NCI-H774 (cell line): ENCODE results near the gene NEXN.
"Not testable (repeated sequence)": the region's sequence is repeated elsewhere in the genome, so short reads cannot be mapped to it uniquely, and the experiment has no call there.

Experiments
- DNase-seq: peaks from one replicate; lab custom pipeline; 2025; lab: John Stamatoyannopoulos, UW

The NEXN gene

DNA sequence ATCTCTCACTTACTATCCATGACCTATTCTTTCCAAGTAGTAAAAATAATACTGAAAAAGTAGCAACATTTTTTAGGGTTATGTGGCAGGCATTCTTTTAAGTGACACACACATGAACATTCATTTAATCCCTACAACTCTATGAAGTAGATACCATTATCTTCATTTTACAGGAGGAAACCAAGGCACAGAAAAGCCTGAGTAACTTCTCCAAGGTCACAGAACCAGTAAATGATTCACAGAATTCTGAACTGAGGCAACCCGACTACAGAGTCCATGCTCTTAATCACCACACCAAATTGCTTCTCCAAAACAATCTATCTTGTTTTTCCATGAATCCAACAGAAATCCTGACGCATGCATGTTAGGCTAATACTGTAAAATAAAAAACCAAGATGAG is 73.0 kb downstream of the NEXN start:
- DNase-seq, result no peak

GRCh38 chr1:77966291-77966690 is 77.9 kb downstream of the NEXN start:
- no peak for DNase-seq

DNA sequence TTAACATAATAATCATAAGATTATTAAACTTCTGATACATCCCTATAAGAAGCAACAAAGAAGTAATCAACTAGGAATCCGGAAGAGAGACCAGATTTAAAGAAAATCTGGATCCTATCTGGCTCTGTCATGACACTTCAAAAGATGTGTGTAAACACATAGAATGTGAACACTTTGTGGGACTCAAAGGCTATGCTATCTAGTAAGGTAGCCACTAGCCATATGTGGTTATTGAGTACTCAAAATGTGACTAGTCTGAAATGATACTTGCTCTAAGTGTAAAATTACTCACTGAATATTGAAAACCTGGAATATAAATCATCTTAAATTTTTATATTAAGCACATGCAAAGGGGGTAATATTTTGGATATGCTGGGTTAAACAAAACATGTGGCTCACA is 81.8 kb downstream of the NEXN start:
- DNase-seq, result no peak

DNA sequence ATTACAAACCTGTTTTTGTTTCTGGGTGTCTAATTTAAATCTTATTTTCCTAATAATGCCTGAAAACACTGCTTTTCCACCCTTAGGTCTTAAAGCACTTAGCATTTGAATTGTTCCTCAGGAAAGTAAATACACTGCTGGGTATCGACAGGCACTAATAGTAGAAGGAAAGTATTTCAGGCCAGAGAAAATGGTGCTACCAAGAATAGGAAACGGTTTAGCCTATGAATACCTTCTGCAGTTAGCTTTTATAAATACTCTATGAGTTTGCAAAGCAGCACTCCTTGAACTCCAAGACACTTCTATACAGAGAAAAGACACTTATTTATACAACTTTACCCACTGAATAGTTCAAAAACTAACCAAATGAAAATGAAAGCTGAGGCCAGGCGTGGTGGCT is 83.7 kb downstream of the NEXN start:
- no peak for DNase-seq

DNA sequence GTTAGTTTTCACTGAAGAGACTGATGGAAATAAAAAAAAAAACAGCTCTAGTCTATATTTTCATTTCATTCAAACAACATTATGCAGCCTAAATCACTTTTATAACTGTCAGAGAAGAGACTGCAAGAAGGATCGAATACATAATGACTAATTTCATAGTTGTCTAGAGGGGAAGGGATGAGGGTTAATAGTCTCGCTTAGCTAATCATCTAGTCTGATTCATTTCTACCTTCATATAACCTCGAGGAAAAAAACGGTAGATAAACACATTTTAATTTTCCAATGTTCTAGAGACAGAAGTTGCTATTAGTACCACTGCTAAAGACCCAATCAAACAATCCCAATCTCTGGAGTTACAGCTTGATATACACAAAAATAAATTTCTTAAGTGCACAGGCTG is 87.0 kb downstream of the NEXN start:
- no peak for DNase-seq

DNA sequence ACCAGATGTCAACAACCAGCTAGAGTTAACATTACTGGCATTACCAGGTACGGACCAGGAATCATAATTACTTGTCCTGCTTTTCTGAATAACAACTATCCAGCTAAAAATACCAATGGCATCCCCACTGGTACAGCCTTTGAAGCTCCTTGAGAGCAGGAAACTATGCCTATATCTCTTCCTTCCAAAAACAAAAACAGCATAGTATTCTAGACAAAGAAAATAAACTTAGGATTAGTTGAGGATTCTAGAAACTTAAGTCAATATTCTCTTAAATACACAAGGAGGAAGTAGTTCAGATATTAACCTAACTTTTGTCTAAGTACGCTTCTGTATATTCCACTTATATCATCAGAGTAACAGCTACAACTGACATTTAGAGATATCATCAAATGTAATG is 87.5 kb downstream of the NEXN start:
- no peak for DNase-seq

- no peak for DNase-seq
Measured at GRCh38 chr1:77976433-77977076, 88.1 kb downstream of the NEXN start.

- no peak for DNase-seq
Measured at GRCh38 chr1:77977989-77978292, 89.5 kb downstream of the NEXN start.

DNA sequence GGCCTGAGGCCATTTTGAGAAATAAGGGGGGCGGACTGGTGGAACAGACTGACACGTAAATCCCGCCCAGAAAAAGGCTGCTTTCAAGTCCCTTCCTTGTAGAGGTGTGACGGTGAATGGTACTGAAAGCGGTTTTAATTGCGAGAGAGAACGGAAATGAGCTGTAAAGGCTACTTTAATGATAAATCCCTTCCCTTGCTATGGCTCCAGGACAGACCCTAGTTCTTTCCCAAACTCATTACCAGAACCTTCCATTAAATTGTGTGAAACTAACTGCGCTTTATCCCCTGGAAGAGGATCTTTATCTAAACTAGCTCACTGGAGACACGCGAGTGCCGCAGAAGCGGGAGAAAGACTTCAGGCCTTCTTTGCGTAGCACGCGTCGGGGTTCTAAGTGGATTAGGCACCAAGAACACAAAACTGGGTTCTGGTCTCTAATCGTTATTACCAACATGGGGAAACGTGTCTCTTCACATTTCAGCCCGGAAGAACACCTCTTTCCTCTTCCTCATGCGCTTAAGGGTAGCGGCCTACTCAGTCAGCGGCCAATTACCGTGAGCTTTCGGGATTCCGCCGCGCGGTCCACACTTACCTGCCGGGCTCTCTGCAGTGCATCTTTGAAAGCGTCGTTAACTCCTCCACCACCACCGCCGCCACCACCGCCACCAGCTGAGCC is 90.0 kb downstream of the NEXN start:
- peak; percentile 82 for DNase-seq

DNA sequence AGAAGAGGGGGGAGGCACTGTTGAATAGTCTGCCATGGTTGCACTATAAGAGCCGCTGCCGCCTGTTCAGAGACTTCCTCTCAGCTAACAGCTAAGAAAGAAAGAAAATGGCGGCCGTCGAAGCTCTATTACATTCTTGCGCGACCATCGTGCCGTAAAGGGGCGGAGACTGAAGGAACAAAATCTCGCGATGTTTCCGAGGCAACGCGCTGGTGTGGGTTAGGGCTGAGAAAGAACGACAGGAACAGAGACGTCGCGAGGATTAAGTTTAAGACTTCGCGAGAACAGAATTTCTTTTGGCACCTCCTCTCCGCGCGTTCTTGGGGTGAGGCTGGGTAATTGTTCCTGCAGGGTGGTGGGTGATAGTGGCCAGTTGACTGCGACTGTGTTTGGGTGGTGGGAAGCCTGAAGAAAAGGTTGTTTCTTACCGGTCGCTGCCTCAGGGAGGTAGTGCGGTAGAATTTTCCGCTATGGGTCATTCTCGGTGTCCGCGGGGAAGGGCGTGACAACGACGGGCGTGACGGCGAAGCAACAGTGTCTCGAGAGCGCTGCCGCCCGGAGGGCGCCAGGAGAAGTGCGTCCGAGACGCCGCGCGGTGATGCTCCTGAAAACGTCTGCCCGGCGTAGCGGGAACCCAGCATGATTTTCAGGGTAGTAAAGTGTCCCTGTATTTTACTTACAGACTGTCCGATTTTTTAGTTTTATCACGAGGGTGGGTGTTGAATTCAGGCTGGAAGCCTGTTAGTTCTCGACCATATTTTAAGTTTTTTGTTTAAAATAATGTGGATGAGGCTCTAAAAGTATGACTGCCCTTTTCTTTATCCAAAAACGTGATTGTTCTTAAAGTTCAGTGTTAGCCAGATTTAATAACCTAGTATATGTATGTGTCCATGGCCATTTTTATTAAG is 90.8 kb downstream of the NEXN start, which contains the start of gene FUBP1:
TSS of gene FUBP1 (minus strand) at position 104 of the 908 bp plus-strand sequence. CDS start at position 36, 68 bp downstream.
- peak; percentile 97 for DNase-seq

DNA sequence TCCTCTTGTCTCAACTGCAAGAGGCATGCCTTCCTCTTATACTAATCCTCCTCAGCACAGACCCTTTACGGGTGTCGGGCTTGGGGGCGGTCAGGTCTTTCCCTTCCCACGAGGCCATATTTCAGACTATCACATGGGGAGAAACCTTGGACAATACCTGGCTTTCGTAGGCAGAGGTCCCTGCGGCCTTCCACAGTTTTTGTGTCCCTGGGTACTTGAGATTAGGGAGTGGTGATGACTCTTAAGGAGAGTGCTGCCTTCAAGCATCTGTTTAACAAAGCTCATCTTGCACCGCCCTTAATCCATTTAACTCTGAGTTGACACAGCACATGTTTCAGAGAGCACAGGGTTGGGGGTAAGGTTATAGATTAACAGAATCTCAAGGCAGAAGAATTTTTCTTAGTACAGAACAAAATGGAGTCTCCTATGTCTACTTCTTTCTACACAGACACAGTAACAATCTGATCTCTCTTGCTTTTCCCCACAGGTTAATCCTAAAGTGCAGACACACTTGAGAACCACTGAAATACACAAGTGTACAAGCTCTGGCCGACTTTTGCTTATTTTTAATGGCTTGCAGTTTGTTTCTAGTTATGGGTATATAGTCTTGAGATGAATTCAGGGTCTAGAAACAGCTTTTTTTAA is 95.0 kb downstream of the NEXN start:
- DNase-seq, result not testable (repeated sequence)

DNA sequence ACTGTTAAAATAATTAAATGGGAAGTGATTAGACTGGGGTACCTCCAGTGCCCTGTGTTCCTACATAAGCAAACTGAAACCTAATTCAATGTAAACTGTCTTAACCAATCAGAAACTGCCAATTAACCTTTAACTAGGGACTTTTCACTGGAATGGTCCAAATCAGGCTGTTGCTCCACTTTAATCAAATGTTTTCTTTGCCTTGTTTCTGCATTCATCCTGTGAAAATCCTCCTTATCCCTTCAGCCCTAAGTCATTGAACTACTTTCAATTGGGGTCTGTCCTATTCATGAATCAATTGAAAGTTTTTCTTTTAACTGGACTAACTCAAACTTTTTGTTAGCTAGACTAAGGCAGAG is 95.6 kb downstream of the NEXN start:
- no peak for DNase-seq

DNA sequence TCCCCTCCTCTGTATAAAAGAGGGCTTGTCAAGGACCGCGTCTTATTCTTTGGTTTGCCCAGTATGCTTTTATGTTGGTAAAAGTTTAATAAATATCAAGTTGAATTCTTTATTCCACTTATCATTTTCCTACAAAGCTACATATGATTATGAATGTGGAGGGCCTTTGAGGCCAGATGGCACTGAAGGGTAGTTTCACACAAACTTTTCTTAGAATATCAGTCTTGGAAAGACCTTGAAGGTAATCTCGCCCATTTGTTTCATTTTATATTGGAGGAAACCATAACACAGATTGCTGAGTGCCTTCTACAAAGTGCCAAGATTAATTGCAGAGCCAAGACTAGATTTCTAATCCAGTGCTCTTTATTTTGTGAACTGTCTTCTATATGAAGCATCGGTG is 96.2 kb downstream of the NEXN start:
- DNase-seq, result no peak

DNA sequence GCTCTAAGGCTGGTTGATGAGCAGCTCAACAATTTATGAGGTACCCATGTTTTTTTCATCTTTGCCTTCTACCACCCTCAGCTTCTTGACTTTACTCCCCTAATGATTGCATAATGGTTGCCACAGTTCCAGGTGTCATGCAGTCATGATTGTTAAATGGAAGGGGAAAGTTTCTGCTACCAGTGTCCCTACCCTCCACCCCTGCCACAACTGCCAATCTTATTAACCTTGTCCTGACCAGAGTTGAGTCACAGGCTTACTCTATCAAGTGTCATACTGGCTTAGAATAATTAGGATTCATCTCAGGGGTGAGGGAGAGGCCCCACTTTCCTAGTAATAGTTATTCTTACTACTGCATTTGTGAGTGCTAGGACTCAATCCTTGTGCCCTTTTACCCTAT is 98.4 kb downstream of the NEXN start:
- DNase-seq, result no peak

DNA sequence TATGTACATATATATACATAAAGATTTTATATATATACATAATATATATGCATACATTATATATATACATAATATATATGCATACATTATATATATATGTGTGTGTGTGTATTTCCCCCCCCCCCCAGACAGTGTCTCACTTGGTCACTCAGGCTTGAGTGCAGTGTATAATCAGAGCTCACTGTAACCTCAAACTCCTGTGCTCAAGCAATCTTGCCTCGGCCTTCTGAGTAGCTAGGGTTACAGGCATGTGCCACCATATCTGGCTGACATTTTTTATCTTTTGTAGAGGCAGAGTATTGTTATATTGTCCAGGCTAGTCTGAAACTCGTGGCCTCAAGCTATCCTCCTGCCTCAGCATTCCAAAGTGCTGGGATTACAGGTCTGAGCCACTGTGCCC is 99.5 kb downstream of the NEXN start:
- no peak for DNase-seq

- no peak for DNase-seq
Measured at GRCh38 chr1:77989744-77990143, 101.3 kb downstream of the NEXN start.

- no peak for DNase-seq
Measured at GRCh38 chr1:77990629-77991204, 102.3 kb downstream of the NEXN start.

GRCh38 chr1:77991638-77992037 is 103.2 kb downstream of the NEXN start:
- no peak for DNase-seq
